A549 (cell line): ENCODE results near the gene MEGF8. TPM values are rescaled to one million over a fixed set of nuclear protein-coding genes. Genes with fewer than 3 reads are reported as not detected.

Experiments
- ATAC-seq, 2 experiments: fragments of 200-7000 bp in 1 of 2; fragments of >200 bp in 1 of 2; cut with Nextera tagmentation in 1 of 2; cut with Tn5 transposase in 1 of 2; 3 replicates each; pipeline versions ENCODE4 v1.8.0 to v1.9.1; 2018 to 2020; ENCODE audit warnings: mild to moderate bottlenecking in 1 of 2, moderate library complexity in 1 of 2
- CTCF ChIA-PET: fragments of 300-600 bp; sonication (Branson Sonifier 250); formaldehyde crosslinking; extraction: SDS; loops from one replicate; lab custom pipeline; 2021; ENCODE audit warnings: antibody characterized with exemption, inconsistent platforms; lab: Yijun Ruan, JAX
- POLR2A ChIA-PET: fragments of 350-600 bp; formaldehyde crosslinking; extraction: SDS; loops from one replicate; lab custom pipeline; 2021; ENCODE audit warnings: antibody characterized with exemption, inconsistent platforms; lab: Yijun Ruan, JAX
- DNase-seq, 2 experiments: peaks; one replicate each; pipeline versions ENCODE4 v3.0.0 to v3.0.0-alpha.2; 2011 to 2016; ENCODE audit warnings: low read depth in 1 of 2, low spot score in 1 of 2
- FAIRE-seq: peaks from 2 replicates; lab custom pipeline; 2011; peaks lifted over from hg19 to GRCh38; lab: Jason Lieb, UNC
- H3K27ac ChIP-seq, 2 experiments: fragments of >200 bp; sonication (Bioruptor Twin); formaldehyde crosslinking; 3 replicates each; pipeline ENCODE4 v1.5.1; 2016 to 2017
- H3K4me1 ChIP-seq: fragments of >200 bp; sonication (Bioruptor Twin); formaldehyde crosslinking; 3 replicates; pipeline ENCODE4 v1.6.1; 2016
- H3K4me2 ChIP-seq: fragments of >200 bp; sonication (Bioruptor Twin); formaldehyde crosslinking; 3 replicates; pipeline ENCODE4 v1.6.1; 2016
- H3K4me3 ChIP-seq: fragments of >200 bp; sonication (Bioruptor Twin); formaldehyde crosslinking; 3 replicates; pipeline ENCODE4 v1.5.1; 2016
- H3K9me3 ChIP-seq: fragments of >200 bp; sonication (Bioruptor Twin); formaldehyde crosslinking; 3 replicates; pipeline ENCODE4 v1.6.1; 2016
- CEBPB ChIP-seq, 2 experiments: fragments of >200 bp in 1 of 2; sonication (Bioruptor Twin) in 1 of 2; formaldehyde crosslinking in 1 of 2; IDR thresholded peaks; 2 replicates each; pipeline ENCODE4 v1.6.1; 2012 to 2016
- CHD2 ChIP-seq: fragments of 150-350 bp; IDR thresholded peaks from 2 replicates; pipeline ENCODE4 v1.6.1; 2014; ENCODE audit warnings: low read length; ENCODE audit not compliant: partially characterized antibody
- CHD4 ChIP-seq: fragments of 200-600 bp; sonication (generic); IDR thresholded peaks from 2 replicates; pipeline ENCODE4 v1.6.1; 2016; ENCODE audit warnings: antibody characterized with exemption, mild to moderate bottlenecking, borderline replicate concordance
- CTCF ChIP-seq: fragments of >200 bp; sonication (Bioruptor Twin); formaldehyde crosslinking; IDR thresholded peaks from 3 replicates; pipeline ENCODE4 v1.5.1; 2016
- E2F6 ChIP-seq: IDR thresholded peaks from 2 replicates; pipeline ENCODE4 v1.6.1; 2012; ENCODE audit warnings: low read depth, borderline replicate concordance
- EHMT2 ChIP-seq: fragments of 200-600 bp; sonication (generic); IDR thresholded peaks from 2 replicates; pipeline ENCODE4 v1.6.1; 2016; ENCODE audit warnings: antibody characterized with exemption, low read depth, mild to moderate bottlenecking, moderate library complexity
- ELK1 ChIP-seq: fragments of 150-350 bp; IDR thresholded peaks from 2 replicates; pipeline ENCODE4 v1.6.1; 2014; ENCODE audit warnings: low read depth, mild to moderate bottlenecking, low read length
- EP300 ChIP-seq, 2 experiments: fragments of >200 bp; sonication (Bioruptor Twin); formaldehyde crosslinking; IDR thresholded peaks; 2 replicates in 1 of 2; 3 replicates in 1 of 2; pipeline ENCODE4 v1.6.1; 2016 to 2017
- FOSB ChIP-seq: fragments of 250-450 bp; sonication (Bioruptor Pico); IDR thresholded peaks from 2 replicates; pipeline ENCODE4 v1.5.0; 2020; ENCODE audit warnings: mild to moderate bottlenecking, moderate library complexity
- HES2 ChIP-seq: fragments of >200 bp; sonication (Bioruptor Twin); formaldehyde crosslinking; IDR thresholded peaks from 2 replicates; pipeline ENCODE4 v1.6.1; 2016
- HEYL ChIP-seq: fragments of 250-450 bp; sonication (Bioruptor Pico); IDR thresholded peaks from 2 replicates; pipeline ENCODE4 v1.8.0; 2021; ENCODE audit warnings: mild to moderate bottlenecking, moderate library complexity
- KDM5A ChIP-seq: fragments of 200-600 bp; sonication (generic); IDR thresholded peaks from 2 replicates; pipeline ENCODE4 v1.6.1; 2016; ENCODE audit warnings: antibody characterized with exemption, mild to moderate bottlenecking
- MAFK ChIP-seq: fragments of 450-650 bp; IDR thresholded peaks from 2 replicates; pipeline ENCODE4 v1.6.1; 2014; ENCODE audit not compliant: partially characterized antibody
- MYC ChIP-seq: IDR thresholded peaks from 2 replicates; pipeline ENCODE4 v1.6.1; 2012; ENCODE audit warnings: mild to moderate bottlenecking, inconsistent platforms, low read length, improper control_type of control experiment, borderline replicate concordance
- RAD21 ChIP-seq, 2 experiments: fragments of >200 bp in 1 of 2; sonication (Bioruptor Twin) in 1 of 2; formaldehyde crosslinking in 1 of 2; IDR thresholded peaks in 1 of 2; conservative IDR thresholded peaks in 1 of 2; 2 replicates in 1 of 2; 3 replicates in 1 of 2; pipeline ENCODE4 v1.6.1; 2012 to 2018; ENCODE audit warnings: inconsistent platforms in 1 of 2
- RARB ChIP-seq: fragments of 250-450 bp; sonication (Bioruptor Pico); IDR thresholded peaks from 2 replicates; pipeline ENCODE4 v1.8.0; 2021; ENCODE audit warnings: mild to moderate bottlenecking, moderate library complexity
- TP53 ChIP-seq: fragments of 250-450 bp; sonication (Bioruptor Pico); IDR thresholded peaks from 2 replicates; pipeline ENCODE4 v1.5.0; 2021; ENCODE audit warnings: mild to moderate bottlenecking, moderate library complexity
- USF2 ChIP-seq: fragments of 450-650 bp; IDR thresholded peaks from 2 replicates; pipeline ENCODE4 v1.6.1; 2014; ENCODE audit warnings: antibody characterized with exemption
- ZC3H11A ChIP-seq: fragments of 450-650 bp; IDR thresholded peaks from 2 replicates; pipeline ENCODE4 v1.6.1; 2014; ENCODE audit warnings: antibody characterized with exemption, mild to moderate bottlenecking
- WGBS: methylation state at CpG from one replicate; pipeline ENCODE4 v1.1.6; 2017; ENCODE audit errors: missing lambda C conversion rate; 5-methylcytosine and 5-hydroxymethylcytosine counted together
- polyA plus RNA-seq, 4 experiments: library from polyadenylated mRNA; depleted of rRNA in 3 of 4; stranded (reverse); fragments of >200 nt; fragmentation: RNase III in 1 of 4; extraction: RNeasy Plus Mini Kit Qiagen cat#74134 plus additional on column Dnase treatment in 1 of 4; gene quantifications; 2 replicates in 3 of 4; 3 replicates in 1 of 4; pipeline ENCODE4 v1.2.3, GENCODE V29; 2011 to 2017

Gene MEGF8
- polyA plus RNA-seq, 2 of the 4 experiments (the other 2 are of a cell fraction) = 10.4 to 27.2 TPM

- Histone ChIP-seq H3K9me3 (no peaks in the 10 kb centered on the region), H3K4me3 (no peak overlapping the region), H3K4me2 (no peak overlapping the region), H3K4me1 (peaks cover 29% of the 10 kb centered on the region), H3K27ac (no peak overlapping the region)
- CTCF ChIA-PET = interaction anchor here (1.2 to 14.6 kb wide), 4 partner anchors 9 to 143 kb away, joined by 5 to 373 read pairs (median 114); partner anchors contain the start of gene GSK3A
- TF ChIP-seq EP300 (IDR thresholded peaks at IDR 0.05) (no peak), CHD4 (no peak), MYC (no peak), ELK1 (no peak), RAD21 (conservative IDR thresholded peaks at IDR 0.05 in 1 of 2, IDR thresholded peaks at IDR 0.05 in 1 of 2) (no peak), CEBPB (IDR thresholded peaks at IDR 0.05) (no peak), FOSB (CRISPR knock-in tag) (no peak)
- FAIRE-seq (peak; percentile 23), DNase-seq (no peak), ATAC-seq (no peak)
- POLR2A ChIA-PET = no interaction called here
- WGBS = 85% methylated on average over 3 of the region's 3 CpGs
Measured at GRCh38 chr19:42276284-42276683, 49.2 kb upstream of the MEGF8 start.

- Histone ChIP-seq H3K4me2 (no peak overlapping the region), H3K27ac (no peak overlapping the region), H3K4me3 (no peak overlapping the region), H3K9me3 (no peaks in the 10 kb centered on the region), H3K4me1 (peaks cover 32% of the 10 kb centered on the region)
- FAIRE-seq (peak; percentile 18), DNase-seq (no peak), ATAC-seq (no peak)
- TF ChIP-seq USF2 (no peak), RAD21 (conservative IDR thresholded peaks at IDR 0.05 in 1 of 2, IDR thresholded peaks at IDR 0.05 in 1 of 2) (no peak), HEYL (no peak), HES2 (no peak), KDM5A (no peak), CTCF (no peak), MYC (no peak), E2F6 (no peak), MAFK (no peak), ELK1 (no peak), EHMT2 (no peak), RARB (CRISPR knock-in tag) (no peak), CHD2 (no peak), TP53 (no peak), ZC3H11A (no peak)
- 82% methylated on average over 4 of the region's 4 CpGs for WGBS
- ChIA-PET POLR2A (no interaction called here), CTCF (interaction anchor here (1.2 to 14.6 kb wide), 5 partner anchors 9 to 144 kb away, joined by 5 to 373 read pairs (median 34); partner anchors contain the start of genes ERF and GSK3A)
Measured at GRCh38 chr19:42276821-42277220, 48.6 kb upstream of the MEGF8 start.
